Epithelial cell of proximal tubule (primary cell): ENCODE measurements around the gene MPZL2. TPM values are rescaled to one million over a fixed set of nuclear protein-coding genes. Genes with fewer than 3 reads are reported as not detected.
A peak's percentile ranks its signal among the peaks of the same experiment; 100 is the strongest.

Source experiments
- DNase-seq: peaks from one replicate; pipeline ENCODE4 v3.0.0-alpha.2; 2011; ENCODE audit warnings: low read depth
- H3K4me3 ChIP-seq: 2 replicates; pipeline ENCODE4 v1.5.1; 2011; ENCODE audit warnings: low read depth, mild to moderate bottlenecking, low read length
- CTCF ChIP-seq: conservative IDR thresholded peaks from 2 replicates; pipeline ENCODE4 v1.5.1; 2012; ENCODE audit warnings: low read depth, mild to moderate bottlenecking, low read length
- total RNA-seq: library from RNA; depleted of rRNA; stranded (reverse); fragments of >200 nt; gene quantifications from 2 replicates; pipeline ENCODE4 v1.2.3, GENCODE V29; 2015

The MPZL2 gene
- total RNA-seq, 1 donor from 2014 or later, result 19.9 TPM

- DNase-seq, result no peak
- no peak for TF ChIP-seq CTCF
- H3K4me3 ChIP-seq, result no peak overlapping the region
Observed at GRCh38 chr11:118260353-118260752, 3.7 kb downstream of the MPZL2 start.

GRCh38 chr11:118259138-118259537 lies 5.0 kb downstream of the MPZL2 start:
- TF ChIP-seq CTCF, result no peak
- no peak for DNase-seq
- no peak overlapping the region for H3K4me3 ChIP-seq

GRCh38 chr11:118258410-118258809 lies 5.7 kb downstream of the MPZL2 start:
- no peak for DNase-seq

GRCh38 chr11:118252688-118253087 lies 11.4 kb downstream of the MPZL2 start:
- TF ChIP-seq CTCF, result no peak
- peak overlapping the region; percentile 73 for H3K4me3 ChIP-seq
- no peak for DNase-seq

More at GRCh38 chr11:118258410-118258809, 5.7 kb downstream of the MPZL2 start:
- no peak overlapping the region for H3K4me3 ChIP-seq
- TF ChIP-seq CTCF, result peak; percentile 46

- peak within 1 kb of the TSS; percentile 73 for H3K4me3 ChIP-seq
- TF ChIP-seq CTCF, result no peak
- DNase-seq, result no peak
Observed at GRCh38 chr11:118251858-118252652, 12.0 kb downstream of the MPZL2 start, which contains the start of gene MPZL3. Gene MPZL3 (minus strand): TSS chr11:118252365. CDS start chr11:118252294, 71 bp downstream.

- no peak overlapping the region for H3K4me3 ChIP-seq
- DNase-seq, result no peak
- TF ChIP-seq CTCF, result no peak
Observed at GRCh38 chr11:118247041-118247440, 17.1 kb downstream of the MPZL2 start.

- no peak for DNase-seq
- no peak for TF ChIP-seq CTCF
- no peak overlapping the region for H3K4me3 ChIP-seq
Observed at GRCh38 chr11:118245936-118246562, 18.0 kb downstream of the MPZL2 start.
